Inferior parietal cortex (tissue), 1 donor: ENCODE data around the gene WDR45B.

Experiments used
- DNase-seq: peaks from one replicate; pipeline ENCODE4 v3.0.0-alpha.2; 2016; ENCODE audit errors: extremely low spot score

The WDR45B gene

GRCh38 chr17:82677353-82677925 is 29.2 kb upstream of the WDR45B start:
- DNase-seq, result no peak

- no peak for DNase-seq
These were observed 27.4 kb upstream of the WDR45B start for GRCh38 chr17:82675476-82676245.

GRCh38 chr17:82674656-82675475 is 26.6 kb upstream of the WDR45B start:
- peak; percentile 77 for DNase-seq

GRCh38 chr17:82670661-82671450 is 22.6 kb upstream of the WDR45B start:
- no peak for DNase-seq

GRCh38 chr17:82668631-82669099 is 20.4 kb upstream of the WDR45B start:
- DNase-seq, result peak; percentile 66

- no peak for DNase-seq
These were observed 19.9 kb upstream of the WDR45B start for GRCh38 chr17:82668024-82668630.

- DNase-seq, result no peak
These were observed 19.4 kb upstream of the WDR45B start for GRCh38 chr17:82667668-82668000.

- no peak for DNase-seq
These were observed 18.9 kb upstream of the WDR45B start for GRCh38 chr17:82666931-82667667.

- no peak for DNase-seq
These were observed 17.6 kb upstream of the WDR45B start for GRCh38 chr17:82665891-82666290.

GRCh38 chr17:82665217-82665616 is 17.0 kb upstream of the WDR45B start:
- DNase-seq, result no peak

- peak; percentile 53 for DNase-seq
These were observed 16.5 kb upstream of the WDR45B start for GRCh38 chr17:82664701-82665182.

GRCh38 chr17:82664276-82664575 is 16.0 kb upstream of the WDR45B start:
- no peak for DNase-seq

GRCh38 chr17:82663381-82664275 is 15.4 kb upstream of the WDR45B start:
- no peak for DNase-seq

GRCh38 chr17:82662711-82663261 is 14.5 kb upstream of the WDR45B start:
- no peak for DNase-seq

GRCh38 chr17:82661717-82662683 is 13.8 kb upstream of the WDR45B start:
- DNase-seq, result no peak

- no peak for DNase-seq
These were observed 11.6 kb upstream of the WDR45B start for GRCh38 chr17:82659886-82660285.

- no peak for DNase-seq
These were observed 10.7 kb upstream of the WDR45B start for GRCh38 chr17:82658796-82659452.

- no peak for DNase-seq
These were observed 10.1 kb upstream of the WDR45B start for GRCh38 chr17:82658331-82658730.
